Mucosa of descending colon (tissue), 3 donors: ENCODE results near the gene ADGB. TPM values are rescaled to one million over a fixed set of nuclear protein-coding genes. Genes with fewer than 3 reads are reported as not detected.

Source experiments
- ATAC-seq: fragments of 200-7000 bp; cut with Tn5 transposase; one replicate; pipeline ENCODE4 v1.9.1; 2020; ENCODE audit warnings: mild to moderate bottlenecking, moderate library complexity
- DNase-seq, 3 donors: peaks; one replicate each; pipeline ENCODE4 v3.0.0-alpha.2; 2020
- H3K36me3 ChIP-seq: fragments of 200-600 bp; one replicate; pipeline ENCODE4 v1.8.0; 2021; ENCODE audit warnings: low read depth, mild to moderate bottlenecking
- H3K4me1 ChIP-seq: fragments of 200-600 bp; one replicate; pipeline ENCODE4 v1.8.0; 2021; ENCODE audit warnings: low read depth, mild to moderate bottlenecking
- H3K4me3 ChIP-seq: fragments of 200-600 bp; one replicate; pipeline ENCODE4 v1.8.0; 2021; ENCODE audit warnings: mild to moderate bottlenecking
- H3K9me3 ChIP-seq: fragments of 200-600 bp; one replicate; pipeline ENCODE4 v1.8.0; 2021; ENCODE audit warnings: mild to moderate bottlenecking
- CTCF ChIP-seq: fragments of 200-600 bp; IDR thresholded peaks from one replicate; pipeline ENCODE4 v1.8.0; 2022; ENCODE audit warnings: antibody characterized with exemption, mild to moderate bottlenecking
- intact Hi-C, 2 donors: fragments of 100-400 bp; cut with DNase I in 1 of 2; cut with micrococcal nuclease in 1 of 2; formaldehyde crosslinking; loops; one replicate each; pipeline versions ENCODE4 v1.11.0 to v1.11.1; 2022; cut with DNase I, micrococcal nuclease
- total RNA-seq, 3 donors: library from RNA; stranded (reverse); fragmentation: NEBNext Ultra II Directional in 2 of 3; extraction: Animal tissue kit (Norgen Biotek cat#: 25700) in 2 of 3; gene quantifications; one replicate each; pipeline versions ENCODE4 v1.2.1 to v1.2.4, GENCODE V29; 2021 to 2023
- donor health status: DM: no; HTN: no; CAD: no; lungs with moderate emphysema.
- donor health status: DM: no; HTN: no; CAD: no.
- donor health status: DM: no; HTN: yes; CAD: no.

ADGB gene
- total RNA-seq, 3 donors from 2014 or later: 0.70 to 2.2 (median 2.1) TPM

- Histone ChIP-seq H3K36me3 (no peaks in the 10 kb centered on the region), H3K4me1 (no peaks in the 10 kb centered on the region), H3K4me3 (no peak overlapping the region), H3K9me3 (no peaks in the 10 kb centered on the region)
- intact Hi-C loops: no loop called here
- no peak for TF ChIP-seq CTCF
- ATAC-seq (no peak), DNase-seq (no peak)
These were observed 66.1 kb downstream of the ADGB start for GRCh38 chr6:146664871-146665360.

GRCh38 chr6:146666909-146667308 lies 68.1 kb downstream of the ADGB start:
- intact Hi-C loops: no loop called here
- ATAC-seq: no peak

GRCh38 chr6:146670161-146670560 lies 71.4 kb downstream of the ADGB start:
- no peak overlapping the region for H3K4me3 ChIP-seq
- DNase-seq: no peak
- no peak for TF ChIP-seq CTCF

More at GRCh38 chr6:146666909-146667308, 68.1 kb downstream of the ADGB start:
- no peaks in the 10 kb centered on the region for H3K4me1 ChIP-seq
- no peak overlapping the region for H3K4me3 ChIP-seq
- no peaks in the 10 kb centered on the region for H3K9me3 ChIP-seq
- TF ChIP-seq CTCF: no peak
- no peak for DNase-seq
- H3K36me3 ChIP-seq: no peaks in the 10 kb centered on the region

GRCh38 chr6:146673069-146673468 lies 74.3 kb downstream of the ADGB start:
- DNase-seq (no peak), ATAC-seq (no peak)
- H3K9me3 ChIP-seq: no peaks in the 10 kb centered on the region
- H3K4me3 ChIP-seq: no peak overlapping the region
- TF ChIP-seq CTCF: no peak
- H3K4me1 ChIP-seq: no peaks in the 10 kb centered on the region
- no peaks in the 10 kb centered on the region for H3K36me3 ChIP-seq
- intact Hi-C loops: no loop called here

More at GRCh38 chr6:146670161-146670560, 71.4 kb downstream of the ADGB start:
- no peak for ATAC-seq
- no peaks in the 10 kb centered on the region for H3K36me3 ChIP-seq
- H3K9me3 ChIP-seq: no peaks in the 10 kb centered on the region
- intact Hi-C loops: no loop called here
- no peaks in the 10 kb centered on the region for H3K4me1 ChIP-seq

DNA sequence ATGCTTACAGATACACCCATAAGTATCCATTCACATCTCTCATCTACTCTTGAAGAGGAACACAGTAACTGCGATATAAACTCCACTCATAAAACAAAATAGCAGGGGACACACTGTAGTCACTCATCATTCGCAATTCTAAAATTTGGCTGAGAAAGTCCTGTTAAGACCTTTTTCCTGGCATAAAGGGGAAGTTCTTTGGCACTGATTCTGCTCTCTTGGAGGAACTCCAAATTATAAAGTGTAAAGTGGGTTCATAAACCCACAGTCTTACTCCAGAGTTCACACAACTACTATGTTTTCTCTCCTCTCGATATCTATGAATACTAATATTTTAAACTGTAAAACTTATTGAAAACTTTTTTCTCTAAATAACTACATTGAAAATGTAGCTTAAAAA lies 80.6 kb downstream of the ADGB start:
- no peak for TF ChIP-seq CTCF

DNA sequence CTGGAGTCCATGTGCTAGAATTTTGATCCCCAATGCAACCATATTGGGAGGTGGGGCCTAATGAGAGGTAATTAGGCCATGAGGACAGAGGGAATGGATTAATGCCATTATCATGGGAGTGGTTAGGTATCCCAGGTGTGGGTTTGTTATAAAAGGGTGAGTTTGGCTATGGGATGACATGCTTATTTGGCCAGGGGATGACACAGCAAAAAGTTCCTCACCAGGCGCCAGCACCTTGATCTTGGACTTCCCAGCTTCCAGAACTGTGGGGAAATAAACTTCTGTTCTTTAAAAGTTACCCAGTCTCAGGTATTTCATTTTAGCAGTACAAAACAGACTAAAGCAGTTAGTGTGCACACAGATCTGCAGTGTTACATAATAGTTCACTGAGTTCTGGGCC lies 84.1 kb downstream of the ADGB start:
- no peak overlapping the region for H3K4me3 ChIP-seq
- no peaks in the 10 kb centered on the region for H3K9me3 ChIP-seq
- no peaks in the 10 kb centered on the region for H3K4me1 ChIP-seq
- DNase-seq (no peak), ATAC-seq (no peak)
- no peaks in the 10 kb centered on the region for H3K36me3 ChIP-seq
- no peak for TF ChIP-seq CTCF
- intact Hi-C loops: no loop called here

More for the DNA sequence above, 80.6 kb downstream of the ADGB start:
- H3K9me3 ChIP-seq: no peaks in the 10 kb centered on the region
- no peaks in the 10 kb centered on the region for H3K4me1 ChIP-seq
- ATAC-seq (no peak), DNase-seq (no peak)
- no peak overlapping the region for H3K4me3 ChIP-seq
- no peaks in the 10 kb centered on the region for H3K36me3 ChIP-seq
- intact Hi-C loops: no loop called here
